Endodermal cell (in vitro differentiated cells): ENCODE data around the gene KRT72. TPM values are rescaled to one million over a fixed set of nuclear protein-coding genes. Genes with fewer than 3 reads are reported as not detected.

Source experiments
- DNase-seq: peaks from one replicate; pipeline ENCODE4 v3.0.0-alpha.2; 2017
- H3K27ac ChIP-seq: 2 replicates; pipeline ENCODE4 v1.5.1; 2013; ENCODE audit warnings: mild to moderate bottlenecking, low read depth, low read length, moderate library complexity
- H3K27me3 ChIP-seq: 2 replicates; pipeline ENCODE4 v1.6.1; 2013; ENCODE audit warnings: mild to moderate bottlenecking, low read length, moderate library complexity; ENCODE audit not compliant: insufficient read depth, control insufficient read depth, poor library complexity, severe bottlenecking
- H3K36me3 ChIP-seq: 2 replicates; pipeline ENCODE4 v1.7.0; 2013; ENCODE audit warnings: mild to moderate bottlenecking, low read length, moderate library complexity; ENCODE audit not compliant: control insufficient read depth, insufficient read depth
- H3K4me1 ChIP-seq: one replicate; pipeline ENCODE4 v1.7.0; 2013; ENCODE audit warnings: low read length; ENCODE audit not compliant: control insufficient read depth, insufficient read depth
- H3K4me3 ChIP-seq: 2 replicates; pipeline ENCODE4 v1.5.1; 2013; ENCODE audit warnings: mild to moderate bottlenecking, low read length, moderate library complexity
- H3K9ac ChIP-seq: 2 replicates; pipeline ENCODE4 v1.6.1; 2013; ENCODE audit warnings: mild to moderate bottlenecking, low read length, moderate library complexity; ENCODE audit not compliant: poor library complexity, severe bottlenecking; ENCODE audit errors: extremely low read depth
- H3K9me3 ChIP-seq: 2 replicates; pipeline ENCODE4 v1.6.1; 2013; ENCODE audit warnings: mild to moderate bottlenecking, low read length, moderate library complexity; ENCODE audit not compliant: control insufficient read depth
- H3K27ac Mint-ChIP-seq: 2 replicates; pipeline ENCODE4 v1.8.0; 2020; ENCODE audit warnings: mixed read lengths
- H3K27me3 Mint-ChIP-seq: 2 replicates; pipeline ENCODE4 v1.8.0; 2021; ENCODE audit warnings: mild to moderate bottlenecking, mixed read lengths; ENCODE audit not compliant: insufficient read depth
- H3K36me3 Mint-ChIP-seq: 2 replicates; pipeline ENCODE4 v1.8.0; 2020; ENCODE audit warnings: low read depth, mixed read lengths
- H3K4me1 Mint-ChIP-seq: 2 replicates; pipeline ENCODE4 v1.8.0; 2020; ENCODE audit warnings: mixed read lengths
- H3K4me3 Mint-ChIP-seq: 2 replicates; pipeline ENCODE4 v1.8.0; 2020; ENCODE audit warnings: mild to moderate bottlenecking, moderate library complexity, mixed read lengths
- H3K9me3 Mint-ChIP-seq: 2 replicates; pipeline ENCODE4 v1.8.0; 2020; ENCODE audit warnings: mild to moderate bottlenecking, mixed read lengths
- CTCF ChIP-seq: fragments of 200-600 bp; sonication (generic); conservative IDR thresholded peaks from 2 replicates; pipeline ENCODE4 v1.5.0; 2021; ENCODE audit warnings: antibody characterized with exemption, mild to moderate bottlenecking
- WGBS, 2 experiments: methylation state at CpG; one replicate each; pipeline versions ENCODE4 v1.1.5 to v1.1.7; 2013; ENCODE audit warnings: missing lambda C conversion rate in 2 of 2, mixed read lengths in 1 of 2; ENCODE audit not compliant: insufficient coverage in 1 of 2, insufficient read length in 1 of 2; 5-methylcytosine and 5-hydroxymethylcytosine counted together
- total RNA-seq, 2 donors: library from RNA; stranded (reverse); fragmentation: NEBNext Ultra II Directional in 1 of 2; extraction: Animal tissue kit (Norgen Biotek cat#: 25700) in 1 of 2; gene quantifications; 2 replicates in 1 of 2; 3 replicates in 1 of 2; pipeline ENCODE4 v1.2.1, GENCODE V29; 2021

The KRT72 gene
- total RNA-seq, 2 donors from 2014 or later: not detected

GRCh38 chr12:52537101-52537500 is 64.2 kb downstream of the KRT72 start:
- no peaks in the 10 kb centered on the region for H3K9me3 ChIP-seq
- no peak overlapping the region for H3K4me3 Mint-ChIP-seq
- H3K36me3 Mint-ChIP-seq: no peaks in the 10 kb centered on the region
- no peak overlapping the region for H3K27ac Mint-ChIP-seq
- no peak overlapping the region for H3K27ac ChIP-seq
- H3K4me1 Mint-ChIP-seq: no peaks in the 10 kb centered on the region
- 80 to 85% methylated on average over 2 to 3 of the region's 3 CpGs for WGBS, 2 experiments
- no peaks in the 10 kb centered on the region for H3K36me3 ChIP-seq
- no peaks in the 10 kb centered on the region for H3K27me3 ChIP-seq
- peaks cover 5% of the 10 kb centered on the region for H3K27me3 Mint-ChIP-seq
- no peak overlapping the region for H3K4me3 ChIP-seq
- no peak for DNase-seq
- H3K9me3 Mint-ChIP-seq: no peaks in the 10 kb centered on the region
- H3K4me1 ChIP-seq: no peaks in the 10 kb centered on the region
- TF ChIP-seq CTCF: no peak
- H3K9ac ChIP-seq: no peak overlapping the region

Other genes starting within 250 kb of the KRT72 start
- not detected for gene KRT85, start 234.0 kb downstream of the KRT72 start, total RNA-seq
- gene KRT84, start 215.8 kb downstream of the KRT72 start, total RNA-seq: not detected
- gene KRT82, start 195.1 kb downstream of the KRT72 start, total RNA-seq: not detected
- not detected for gene KRT75, start 167.1 kb downstream of the KRT72 start, total RNA-seq
- not detected for gene KRT6B, start 149.3 kb downstream of the KRT72 start, total RNA-seq
- not detected for gene KRT6C, start 127.7 kb downstream of the KRT72 start, total RNA-seq
- not detected for gene KRT6A, start 108.2 kb downstream of the KRT72 start, total RNA-seq
- gene KRT5, start 81.1 kb downstream of the KRT72 start, total RNA-seq: not detected
- not detected for gene KRT71, start 48.3 kb downstream of the KRT72 start, total RNA-seq
- gene KRT74, start 27.6 kb downstream of the KRT72 start, total RNA-seq: not detected
- not detected for gene KRT73, start 17.1 kb upstream of the KRT72 start, total RNA-seq
- gene KRT2, start 50.7 kb upstream of the KRT72 start, total RNA-seq: not detected
- gene KRT1, start 78.9 kb upstream of the KRT72 start, total RNA-seq: not detected
- not detected for gene KRT77, start 102.1 kb upstream of the KRT72 start, total RNA-seq
- not detected for gene KRT76, start 175.9 kb upstream of the KRT72 start, total RNA-seq
- not detected for gene KRT3, start 194.7 kb upstream of the KRT72 start, total RNA-seq
- gene KRT4, start 212.7 kb upstream of the KRT72 start, total RNA-seq: not detected
- gene KRT79, start 232.8 kb upstream of the KRT72 start, total RNA-seq: not detected
- gene KRT78, start 247.5 kb upstream of the KRT72 start, total RNA-seq: not detected